ENCODE data around the gene PIGA.

The PIGA gene

DNA sequence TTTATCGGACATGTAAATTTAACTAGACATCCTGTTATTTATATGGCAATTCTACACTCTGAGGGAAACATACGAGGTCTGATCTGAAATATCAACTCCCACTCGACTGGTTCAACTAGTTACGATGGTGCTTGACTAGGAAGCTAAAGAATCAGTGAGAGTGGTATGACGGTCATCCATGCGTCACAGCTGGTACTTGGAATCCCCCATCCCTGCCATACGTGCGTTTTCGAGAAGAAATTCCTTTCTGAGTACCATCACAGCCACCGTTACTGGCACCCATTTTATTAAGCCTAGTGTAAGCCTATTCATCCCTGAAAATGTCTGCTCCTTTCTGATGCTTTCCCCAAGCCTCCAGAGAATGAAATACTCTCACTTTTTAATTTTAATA lies 695 bp upstream of the PIGA start:
- H3K27ac ChIP-seq (ENCODE audit: low read depth, low read length) = no peak overlapping the region
- no peaks in the 10 kb centered on the region for H4K20me1 ChIP-seq (ENCODE audit: low read depth, low read length)
- no peaks in the 10 kb centered on the region for H3K27me3 ChIP-seq (ENCODE audit: low read length)
- peak overlapping the region; percentile 61 for H3K4me3 ChIP-seq (ENCODE audit: insufficient read depth, low read length, poor library complexity, severe bottlenecking)
- no peaks in the 10 kb centered on the region for H3F3A ChIP-seq (ENCODE audit: insufficient read depth)
- H3K9ac ChIP-seq (ENCODE audit: low read length) = peak overlapping the region; percentile 37; the same call in 1 of the 2 replicates
- H3K79me2 ChIP-seq (ENCODE audit: insufficient read depth, low read length) = peaks cover 7% of the 10 kb centered on the region; the same call in 1 of the 2 replicates
- no peaks in the 10 kb centered on the region for H3K36me3 ChIP-seq (ENCODE audit: low read length)
- H3K4me2 ChIP-seq (ENCODE audit: low read depth, low read length, poor library complexity, severe bottlenecking) = peak overlapping the region; percentile 79
- peak overlapping the region; percentile 84 for H2AFZ ChIP-seq (ENCODE audit: low read depth, low read length, severe bottlenecking)
- no peaks in the 10 kb centered on the region for H3K9me2 ChIP-seq (replicated peaks; ENCODE audit: insufficient read depth, low read length)
- no peaks in the 10 kb centered on the region for H3K9me3 ChIP-seq (ENCODE audit: insufficient read depth, low read length)
- TF ChIP-seq, protein P1, sequence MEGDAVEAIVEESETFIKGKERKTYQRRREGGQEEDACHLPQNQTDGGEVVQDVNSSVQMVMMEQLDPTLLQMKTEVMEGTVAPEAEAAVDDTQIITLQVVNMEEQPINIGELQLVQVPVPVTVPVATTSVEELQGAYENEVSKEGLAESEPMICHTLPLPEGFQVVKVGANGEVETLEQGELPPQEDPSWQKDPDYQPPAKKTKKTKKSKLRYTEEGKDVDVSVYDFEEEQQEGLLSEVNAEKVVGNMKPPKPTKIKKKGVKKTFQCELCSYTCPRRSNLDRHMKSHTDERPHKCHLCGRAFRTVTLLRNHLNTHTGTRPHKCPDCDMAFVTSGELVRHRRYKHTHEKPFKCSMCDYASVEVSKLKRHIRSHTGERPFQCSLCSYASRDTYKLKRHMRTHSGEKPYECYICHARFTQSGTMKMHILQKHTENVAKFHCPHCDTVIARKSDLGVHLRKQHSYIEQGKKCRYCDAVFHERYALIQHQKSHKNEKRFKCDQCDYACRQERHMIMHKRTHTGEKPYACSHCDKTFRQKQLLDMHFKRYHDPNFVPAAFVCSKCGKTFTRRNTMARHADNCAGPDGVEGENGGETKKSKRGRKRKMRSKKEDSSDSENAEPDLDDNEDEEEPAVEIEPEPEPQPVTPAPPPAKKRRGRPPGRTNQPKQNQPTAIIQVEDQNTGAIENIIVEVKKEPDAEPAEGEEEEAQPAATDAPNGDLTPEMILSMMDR (IDR thresholded peaks at IDR 0.05; ENCODE audit: insufficient read depth, low read length, poor library complexity, severe bottlenecking) = no peak
- TF ChIP-seq EZH2phosphoT487 (conservative IDR thresholded peaks at IDR 0.05; ENCODE audit: low read length) = no peak

DNA sequence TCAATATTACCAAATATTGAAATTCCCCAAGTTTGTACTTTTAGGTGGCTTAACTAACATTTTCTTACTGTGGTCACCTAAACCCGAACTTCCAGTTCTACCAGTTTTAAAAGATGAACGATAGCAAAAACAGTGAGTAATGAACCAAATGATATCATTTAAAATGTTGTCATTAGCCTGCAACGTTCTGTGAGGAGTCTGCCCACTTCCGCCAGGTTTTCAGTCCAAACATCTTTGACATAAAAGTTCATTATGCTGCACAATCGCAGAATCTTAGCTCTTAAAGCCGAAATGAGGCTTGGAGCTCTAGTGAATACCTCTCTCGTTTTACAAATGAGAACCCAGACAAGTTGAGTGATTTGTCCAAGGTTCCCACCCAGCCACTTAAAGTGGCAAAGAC lies 762 bp downstream of the PIGA start:
- peak overlapping the region; percentile 71 for H3K4me2 ChIP-seq (ENCODE audit: low read depth, low read length, poor library complexity, severe bottlenecking)

GRCh38 chrX:15328821-15329220 lies 6.5 kb downstream of the PIGA start:
- Histone ChIP-seq H3K79me2 (ENCODE audit: insufficient read depth, low read length) (no peaks in the 10 kb centered on the region), H3K36me3 (ENCODE audit: low read length) (no peaks in the 10 kb centered on the region), H3K27me3 (ENCODE audit: low read length) (no peaks in the 10 kb centered on the region), H2AFZ (ENCODE audit: low read depth, low read length, severe bottlenecking) (no peak overlapping the region), H3K4me2 (ENCODE audit: low read depth, low read length, poor library complexity, severe bottlenecking) (no peak overlapping the region), H3K9ac (ENCODE audit: low read length) (no peak overlapping the region), H3K9me3 (ENCODE audit: insufficient read depth, low read length) (no peaks in the 10 kb centered on the region), H3K9me2 (replicated peaks; ENCODE audit: insufficient read depth, low read length) (no peaks in the 10 kb centered on the region), H3K27ac (ENCODE audit: low read depth, low read length) (no peak overlapping the region), H4K20me1 (ENCODE audit: low read depth, low read length) (no peaks in the 10 kb centered on the region), H3F3A (ENCODE audit: insufficient read depth) (no peaks in the 10 kb centered on the region), H3K4me3 (ENCODE audit: insufficient read depth, low read length, poor library complexity, severe bottlenecking) (no peak overlapping the region)
- TF ChIP-seq, protein P1 (IDR thresholded peaks at IDR 0.05; ENCODE audit: insufficient read depth, low read length, poor library complexity, severe bottlenecking) = no peak
- TF ChIP-seq EZH2phosphoT487 (conservative IDR thresholded peaks at IDR 0.05; ENCODE audit: low read length) = no peak

More for the DNA sequence above, 762 bp downstream of the PIGA start:
- H3K27me3 ChIP-seq (ENCODE audit: low read length) = no peaks in the 10 kb centered on the region
- H3K9me3 ChIP-seq (ENCODE audit: insufficient read depth, low read length) = no peaks in the 10 kb centered on the region
- H3K36me3 ChIP-seq (ENCODE audit: low read length) = no peaks in the 10 kb centered on the region
- H3K9me2 ChIP-seq (replicated peaks; ENCODE audit: insufficient read depth, low read length) = no peaks in the 10 kb centered on the region
- no peak overlapping the region; the same call in 1 of the 2 replicates for H3K27ac ChIP-seq (ENCODE audit: low read depth, low read length)
- TF ChIP-seq, protein P1 (IDR thresholded peaks at IDR 0.05; ENCODE audit: insufficient read depth, low read length, poor library complexity, severe bottlenecking) = no peak
- no peak for TF ChIP-seq EZH2phosphoT487 (conservative IDR thresholded peaks at IDR 0.05; ENCODE audit: low read length)
- no peaks in the 10 kb centered on the region for H4K20me1 ChIP-seq (ENCODE audit: low read depth, low read length)
- H3F3A ChIP-seq (ENCODE audit: insufficient read depth) = no peaks in the 10 kb centered on the region
- peak overlapping the region; percentile 87 for H3K9ac ChIP-seq (ENCODE audit: low read length)
- H3K79me2 ChIP-seq (ENCODE audit: insufficient read depth, low read length) = peaks cover 7% of the 10 kb centered on the region; the same call in 1 of the 2 replicates
- H3K4me3 ChIP-seq (ENCODE audit: insufficient read depth, low read length, poor library complexity, severe bottlenecking) = peak overlapping the region; percentile 79
- H2AFZ ChIP-seq (ENCODE audit: low read depth, low read length, severe bottlenecking) = peak overlapping the region; percentile 62
